ENCODE data around the gene CTDNEP1. TPM values are rescaled to one million over a fixed set of nuclear protein-coding genes. Genes with fewer than 3 reads are reported as not detected.

CTDNEP1 gene
- total RNA-seq, 1 experiment from 2014 or later = 132 TPM

DNA sequence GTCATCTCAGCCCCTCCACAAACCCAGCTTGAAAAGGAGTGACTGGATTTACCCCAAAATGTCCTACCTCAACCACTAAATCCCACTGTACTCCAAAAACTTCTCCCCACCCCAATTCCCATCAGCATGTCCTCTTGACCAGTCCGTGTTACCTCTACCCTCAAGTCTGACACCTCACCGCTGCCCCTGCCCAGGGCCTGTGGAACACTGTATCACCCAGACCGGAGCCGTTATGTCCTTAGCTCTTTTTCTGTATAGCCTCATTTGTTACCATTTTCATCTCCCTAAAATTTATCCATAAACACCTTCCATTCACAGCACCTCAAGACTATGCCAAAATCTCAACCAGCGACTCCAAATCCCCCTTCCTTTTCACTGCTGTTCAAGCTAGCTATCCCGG, 14.7 kb downstream of the CTDNEP1 start:
- ATAC-seq = no peak
- peaks cover 7% of the 10 kb centered on the region for H3K36me3 ChIP-seq (ENCODE audit: control insufficient read depth, insufficient read depth, low read length)
- ChIA-PET POLR2A (no interaction called here), CTCF (interaction anchor here (1.3 kb wide), 1 partner anchor 16 kb away, joined by 3 read pairs; no protein-coding TSS in a partner anchor)
- H3K27me3 ChIP-seq (ENCODE audit: control insufficient read depth, insufficient read depth, low read length) = no peaks in the 10 kb centered on the region
- peaks cover 46% of the 10 kb centered on the region for H3K4me1 ChIP-seq (ENCODE audit: control insufficient read depth, insufficient read depth, low read length)
- H3K4me3 ChIP-seq (ENCODE audit: low read depth in 2 of 2, low read length in 2 of 2) = peak overlapping the region; percentile 79 to 83
- no peaks in the 10 kb centered on the region for H3K9me3 ChIP-seq (ENCODE audit: control insufficient read depth, insufficient read depth, low read depth, low read length)
- H3K27ac ChIP-seq (ENCODE audit: low read length) = peak overlapping the region; percentile 88
- no peak for DNase-seq (ENCODE audit: low read depth, low spot score)
- intact Hi-C loops (cut with micrococcal nuclease; ENCODE audit: unreplicated experiment) = no loop called here
- TF ChIP-seq CTCF (IDR thresholded peaks at IDR 0.05) (no peak), REST (IDR thresholded peaks at IDR 0.05; ENCODE audit: insufficient read depth in 1 of 2, low read depth in 2 of 2, low read length in 1 of 2) (no peak), SIN3A (IDR thresholded peaks at IDR 0.05; ENCODE audit: borderline replicate concordance, insufficient read depth, low read depth, low read length) (no peak), TCF7L2 (IDR thresholded peaks at IDR 0.05; ENCODE audit: low read depth, low read length) (no peak), POLR2AphosphoS5 (IDR thresholded peaks at IDR 0.05; ENCODE audit: low read depth, low read length) (no peak)
- in situ Hi-C loops (cut with HindIII; ENCODE audit: low pct_unique_long_range_greater_than_20kb, low sequenced_read_pairs) = no loop called here
- BruUV-seq (replicated peaks) = no TSS peak

GRCh38 chr17:7235693-7236665, 15.6 kb downstream of the CTDNEP1 start:
- in situ Hi-C loops (cut with HindIII; ENCODE audit: low pct_unique_long_range_greater_than_20kb, low sequenced_read_pairs) (no loop called here), intact Hi-C loops (cut with micrococcal nuclease; ENCODE audit: unreplicated experiment) (no loop called here)
- no peak for ATAC-seq

More at GRCh38 chr17:7235693-7236665, 15.6 kb downstream of the CTDNEP1 start:
- H3K27me3 ChIP-seq (ENCODE audit: control insufficient read depth, insufficient read depth, low read length) = no peaks in the 10 kb centered on the region
- POLR2A ChIA-PET = no interaction called here
- BruUV-seq (replicated peaks) = TSS peak; percentile 44
- H3K4me3 ChIP-seq (ENCODE audit: low read depth in 2 of 2, low read length in 2 of 2) = peak overlapping the region in 1 of 2 experiments; percentile 92; a peak in 3 of 4 replicates
- peaks cover 50% of the 10 kb centered on the region for H3K4me1 ChIP-seq (ENCODE audit: control insufficient read depth, insufficient read depth, low read length)
- peaks cover 7% of the 10 kb centered on the region for H3K36me3 ChIP-seq (ENCODE audit: control insufficient read depth, insufficient read depth, low read length)
- peak overlapping the region; percentile 95 for H3K27ac ChIP-seq (ENCODE audit: low read length)
- no peaks in the 10 kb centered on the region for H3K9me3 ChIP-seq (ENCODE audit: control insufficient read depth, insufficient read depth, low read depth, low read length)
- CTCF ChIA-PET = no interaction called here
- no peak for TF ChIP-seq POLR2AphosphoS5 (IDR thresholded peaks at IDR 0.05; ENCODE audit: low read depth, low read length)
- no peak for DNase-seq (ENCODE audit: low read depth, low spot score)
